Panc1 (cell line): ENCODE results near the gene ELF5. TPM values are rescaled to one million over a fixed set of nuclear protein-coding genes. Genes with fewer than 3 reads are reported as not detected.

ENCODE experiments used
- ATAC-seq: fragments of 200-7000 bp; cut with Tn5 transposase; 2 replicates; pipeline ENCODE4 v1.9.1; 2020; ENCODE audit warnings: mild to moderate bottlenecking, moderate library complexity
- BruUV-seq: library from RNA; stranded (reverse); fragments of 400-500 nt; replicated peaks from 2 replicates; lab custom pipeline; 2021; lab: Mats Ljungman, UMichigan
- CTCF ChIA-PET: fragments of 300-600 bp; sonication (Branson Sonifier 250); formaldehyde crosslinking; loops from one replicate; lab custom pipeline; 2022; ENCODE audit warnings: antibody characterized with exemption; lab: Charles Lee
- POLR2A ChIA-PET: fragments of 300-600 bp; sonication (Branson Sonifier 250); formaldehyde crosslinking; loops from one replicate; lab custom pipeline; 2022; ENCODE audit warnings: antibody characterized with exemption; lab: Charles Lee
- DNase-seq: peaks from one replicate; pipeline ENCODE4 v3.0.0-alpha.2; 2010; ENCODE audit warnings: low read depth, low spot score
- H3K27ac ChIP-seq: 2 replicates; pipeline ENCODE4 v1.5.1; 2011; ENCODE audit warnings: mild to moderate bottlenecking, low read length, inconsistent platforms
- H3K27me3 ChIP-seq: fragments of 200-500 bp; sonication (Bioruptor generic); 2 replicates; pipeline ENCODE4 v1.6.0; 2014; ENCODE audit warnings: low read length, inconsistent platforms; ENCODE audit not compliant: control insufficient read depth, insufficient read depth
- H3K36me3 ChIP-seq: fragments of 200-500 bp; sonication (Bioruptor generic); 2 replicates; pipeline ENCODE4 v1.5.1; 2014; ENCODE audit warnings: inconsistent platforms, mild to moderate bottlenecking, low read length, moderate library complexity; ENCODE audit not compliant: control insufficient read depth, insufficient read depth
- H3K4me1 ChIP-seq: 2 replicates; pipeline ENCODE4 v1.5.1; 2011; ENCODE audit warnings: inconsistent platforms, mild to moderate bottlenecking, low read length, moderate library complexity; ENCODE audit not compliant: control insufficient read depth, insufficient read depth
- H3K4me3 ChIP-seq, 2 experiments: 2 replicates each; pipeline ENCODE4 v1.5.1; 2011 to 2012; ENCODE audit warnings: low read depth in 2 of 2, low read length in 2 of 2, mild to moderate bottlenecking in 2 of 2, inconsistent platforms in 1 of 2, moderate library complexity in 1 of 2
- H3K9me3 ChIP-seq: fragments of 200-500 bp; sonication (Bioruptor generic); 2 replicates; pipeline ENCODE4 v1.5.1; 2014; ENCODE audit warnings: low read depth, mild to moderate bottlenecking, inconsistent platforms, low read length, moderate library complexity; ENCODE audit not compliant: control insufficient read depth, insufficient read depth
- POLR2AphosphoS5 ChIP-seq: IDR thresholded peaks from 2 replicates; pipeline ENCODE4 v1.6.1; 2012; ENCODE audit warnings: mild to moderate bottlenecking, low read depth, low read length, moderate library complexity
- REST ChIP-seq, 2 experiments: IDR thresholded peaks; 2 replicates each; pipeline ENCODE4 v1.6.1; 2011 to 2012; ENCODE audit warnings: low read depth in 2 of 2, control low read depth in 1 of 2, low read length in 1 of 2, mild to moderate bottlenecking in 1 of 2, moderate library complexity in 1 of 2; ENCODE audit not compliant: insufficient read depth in 1 of 2
- SIN3A ChIP-seq: IDR thresholded peaks from 2 replicates; pipeline ENCODE4 v1.6.1; 2012; ENCODE audit warnings: low read depth, mild to moderate bottlenecking, low read length, moderate library complexity, borderline replicate concordance; ENCODE audit not compliant: insufficient read depth
- in situ Hi-C: cut with HindIII; loops from 2 replicates; pipeline ENCODE4 v1.10.0; 2016; ENCODE audit warnings: low sequenced_read_pairs, low pct_unique_long_range_greater_than_20kb
- intact Hi-C: fragments of 100-400 bp; cut with micrococcal nuclease; formaldehyde crosslinking; loops from one replicate; pipeline ENCODE4 v1.10.0; 2022; ENCODE audit not compliant: unreplicated experiment
- total RNA-seq: library from RNA; stranded (reverse); gene quantifications from one replicate; pipeline ENCODE4 v1.2.1, GENCODE V29; 2021; ENCODE audit not compliant: unreplicated experiment
- TF ChIP-seq, protein P1 (sequence below): fragments of 450-650 bp; IDR thresholded peaks from 2 replicates; pipeline ENCODE4 v1.5.1; 2017; ENCODE audit warnings: mild to moderate bottlenecking

The ELF5 gene
- total RNA-seq, 1 experiment from 2014 or later: not detected

- intact Hi-C loops: loop anchor here (5.0 kb wide), 1 partner anchor 384 kb away; no protein-coding TSS in a partner anchor
- H3K4me1 ChIP-seq: no peaks in the 10 kb centered on the region
- no peak overlapping the region for H3K4me3 ChIP-seq
- H3K27me3 ChIP-seq: no peaks in the 10 kb centered on the region
- H3K36me3 ChIP-seq: no peaks in the 10 kb centered on the region
- H3K27ac ChIP-seq: no peak overlapping the region
- POLR2A ChIA-PET: interaction anchor here (0.6 kb wide), 1 partner anchor 973 kb away, joined by 3 read pairs; no protein-coding TSS in a partner anchor
- in situ Hi-C loops: no loop called here
- ATAC-seq (peak; percentile 96), DNase-seq (peak; percentile 46)
- CTCF ChIA-PET: interaction anchor here (0.6 to 1.3 kb wide), 8 partner anchors 11 to 833 kb away, joined by 3 to 9 read pairs (median 3); no protein-coding TSS in a partner anchor
- no peaks in the 10 kb centered on the region for H3K9me3 ChIP-seq
- BruUV-seq: no TSS peak
- TF ChIP-seq POLR2AphosphoS5 (no peak), SIN3A (no peak)
- TF ChIP-seq, protein P1, sequence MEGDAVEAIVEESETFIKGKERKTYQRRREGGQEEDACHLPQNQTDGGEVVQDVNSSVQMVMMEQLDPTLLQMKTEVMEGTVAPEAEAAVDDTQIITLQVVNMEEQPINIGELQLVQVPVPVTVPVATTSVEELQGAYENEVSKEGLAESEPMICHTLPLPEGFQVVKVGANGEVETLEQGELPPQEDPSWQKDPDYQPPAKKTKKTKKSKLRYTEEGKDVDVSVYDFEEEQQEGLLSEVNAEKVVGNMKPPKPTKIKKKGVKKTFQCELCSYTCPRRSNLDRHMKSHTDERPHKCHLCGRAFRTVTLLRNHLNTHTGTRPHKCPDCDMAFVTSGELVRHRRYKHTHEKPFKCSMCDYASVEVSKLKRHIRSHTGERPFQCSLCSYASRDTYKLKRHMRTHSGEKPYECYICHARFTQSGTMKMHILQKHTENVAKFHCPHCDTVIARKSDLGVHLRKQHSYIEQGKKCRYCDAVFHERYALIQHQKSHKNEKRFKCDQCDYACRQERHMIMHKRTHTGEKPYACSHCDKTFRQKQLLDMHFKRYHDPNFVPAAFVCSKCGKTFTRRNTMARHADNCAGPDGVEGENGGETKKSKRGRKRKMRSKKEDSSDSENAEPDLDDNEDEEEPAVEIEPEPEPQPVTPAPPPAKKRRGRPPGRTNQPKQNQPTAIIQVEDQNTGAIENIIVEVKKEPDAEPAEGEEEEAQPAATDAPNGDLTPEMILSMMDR: peak; percentile 93
Measured at GRCh38 chr11:34512840-34513681, 533 bp downstream of the ELF5 start.

GRCh38 chr11:34510673-34511072 is 2.9 kb downstream of the ELF5 start:
- TF ChIP-seq, protein P1: no peak
- TF ChIP-seq SIN3A (no peak), POLR2AphosphoS5 (no peak), REST (IDR thresholded peaks at IDR 0.05; ENCODE audit: insufficient read depth in 1 of 2, low read depth in 2 of 2, low read length in 1 of 2) (no peak)
- no TSS peak for BruUV-seq
- no peak for DNase-seq
- Histone ChIP-seq H3K4me1 (no peaks in the 10 kb centered on the region), H3K36me3 (no peaks in the 10 kb centered on the region), H3K4me3 (no peak overlapping the region), H3K27me3 (no peaks in the 10 kb centered on the region), H3K9me3 (no peaks in the 10 kb centered on the region), H3K27ac (no peak overlapping the region)
- intact Hi-C loops (loop anchor here (5.0 kb wide), 1 partner anchor 387 kb away; no protein-coding TSS in a partner anchor), in situ Hi-C loops (no loop called here)
- CTCF ChIA-PET: interaction anchor here (0.6 kb wide), 1 partner anchor 62 kb away, joined by 4 read pairs; no protein-coding TSS in a partner anchor
- POLR2A ChIA-PET: no interaction called here
- ATAC-seq: no peak
